Measurements from ENCODE around the gene ZBTB20. TPM values are rescaled to one million over a fixed set of nuclear protein-coding genes. Genes with fewer than 3 reads are reported as not detected.
A peak's percentile ranks its signal among the peaks of the same experiment; 100 is the strongest.

The ZBTB20 gene
- total and polyA plus RNA-seq, 4 donors, result 0.74 to 77.1 (median 27.9) TPM

- Histone ChIP-seq H3K9ac (ENCODE audit: insufficient read depth in 1 of 2, low read length in 2 of 2) (no peak overlapping the region), H3K4me3 (no peak overlapping the region), H3K9me3 (ENCODE audit: control insufficient read depth in 4 of 4, insufficient read depth in 3 of 4, low read length in 3 of 4) (no peaks in the 10 kb centered on the region), H3K27ac (ENCODE audit: low read depth in 1 of 2, low read length in 1 of 2) (peak overlapping the region in 1 of 2 donors; percentile 21), H3K27me3 (ENCODE audit: control insufficient read depth in 3 of 3, insufficient read depth in 3 of 3, low read length in 2 of 3) (no peaks in the 10 kb centered on the region), H3K36me3 (ENCODE audit: control insufficient read depth in 4 of 4, insufficient read depth in 4 of 4, low read length in 4 of 4) (peaks cover 0 to 12% (median 3%) of the 10 kb centered on the region in 4 donors), H3K4me1 (ENCODE audit: control insufficient read depth in 5 of 5, insufficient read depth in 5 of 5, low read length in 5 of 5) (peaks cover 0 to 26% (median 11%) of the 10 kb centered on the region in 5 donors)
- DNase-seq, result no peak
- TF ChIP-seq, protein P1, sequence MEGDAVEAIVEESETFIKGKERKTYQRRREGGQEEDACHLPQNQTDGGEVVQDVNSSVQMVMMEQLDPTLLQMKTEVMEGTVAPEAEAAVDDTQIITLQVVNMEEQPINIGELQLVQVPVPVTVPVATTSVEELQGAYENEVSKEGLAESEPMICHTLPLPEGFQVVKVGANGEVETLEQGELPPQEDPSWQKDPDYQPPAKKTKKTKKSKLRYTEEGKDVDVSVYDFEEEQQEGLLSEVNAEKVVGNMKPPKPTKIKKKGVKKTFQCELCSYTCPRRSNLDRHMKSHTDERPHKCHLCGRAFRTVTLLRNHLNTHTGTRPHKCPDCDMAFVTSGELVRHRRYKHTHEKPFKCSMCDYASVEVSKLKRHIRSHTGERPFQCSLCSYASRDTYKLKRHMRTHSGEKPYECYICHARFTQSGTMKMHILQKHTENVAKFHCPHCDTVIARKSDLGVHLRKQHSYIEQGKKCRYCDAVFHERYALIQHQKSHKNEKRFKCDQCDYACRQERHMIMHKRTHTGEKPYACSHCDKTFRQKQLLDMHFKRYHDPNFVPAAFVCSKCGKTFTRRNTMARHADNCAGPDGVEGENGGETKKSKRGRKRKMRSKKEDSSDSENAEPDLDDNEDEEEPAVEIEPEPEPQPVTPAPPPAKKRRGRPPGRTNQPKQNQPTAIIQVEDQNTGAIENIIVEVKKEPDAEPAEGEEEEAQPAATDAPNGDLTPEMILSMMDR (IDR thresholded peaks at IDR 0.05; ENCODE audit: control extremely low read depth, extremely low read depth), result no peak
- WGBS, 2 donors, result 94 to 95% methylated on average over 8 of the region's 8 CpGs
- ATAC-seq (ENCODE audit: insufficient read depth, low FRiP score), result no peak
These were observed 770.4 kb downstream of the ZBTB20 start for GRCh38 chr3:114376516-114377185.

- Histone ChIP-seq H3K27ac (ENCODE audit: low read depth in 1 of 2, low read length in 1 of 2) (no peak overlapping the region), H3K36me3 (ENCODE audit: control insufficient read depth in 4 of 4, insufficient read depth in 4 of 4, low read length in 4 of 4) (peaks cover 0 to 14% (median 3%) of the 10 kb centered on the region in 4 donors), H3K4me3 (no peak overlapping the region), H3K9me3 (ENCODE audit: control insufficient read depth in 4 of 4, insufficient read depth in 3 of 4, low read length in 3 of 4) (no peaks in the 10 kb centered on the region), H3K4me1 (ENCODE audit: control insufficient read depth in 5 of 5, insufficient read depth in 5 of 5, low read length in 5 of 5) (peaks cover 0 to 26% (median 11%) of the 10 kb centered on the region in 5 donors), H3K9ac (ENCODE audit: insufficient read depth in 1 of 2, low read length in 2 of 2) (no peak overlapping the region), H3K27me3 (ENCODE audit: control insufficient read depth in 3 of 3, insufficient read depth in 3 of 3, low read length in 2 of 3) (no peaks in the 10 kb centered on the region)
- no peak for ATAC-seq (ENCODE audit: insufficient read depth, low FRiP score)
- no peak for DNase-seq
- TF ChIP-seq, protein P1 (IDR thresholded peaks at IDR 0.05; ENCODE audit: control extremely low read depth, extremely low read depth), result no peak
- 83 to 88% methylated on average over 9 of the region's 9 CpGs for WGBS, 2 donors
These were observed 771.3 kb downstream of the ZBTB20 start for GRCh38 chr3:114375608-114376421.

- no peak overlapping the region for H3K27ac ChIP-seq (ENCODE audit: low read depth in 1 of 2, low read length in 1 of 2)
- peaks cover 0 to 19% (median 0%) of the 10 kb centered on the region in 5 donors for H3K4me1 ChIP-seq (ENCODE audit: control insufficient read depth in 5 of 5, insufficient read depth in 5 of 5, low read length in 5 of 5)
- no peaks in the 10 kb centered on the region for H3K27me3 ChIP-seq (ENCODE audit: control insufficient read depth in 3 of 3, insufficient read depth in 3 of 3, low read length in 2 of 3)
- H3K9ac ChIP-seq (ENCODE audit: insufficient read depth in 1 of 2, low read length in 2 of 2), result no peak overlapping the region
- no peaks in the 10 kb centered on the region for H3K9me3 ChIP-seq (ENCODE audit: control insufficient read depth in 4 of 4, insufficient read depth in 3 of 4, low read length in 3 of 4)
- DNase-seq, result no peak
- ATAC-seq (ENCODE audit: insufficient read depth, low FRiP score), result no peak
- peaks cover 0 to 14% (median under 1%) of the 10 kb centered on the region in 4 donors for H3K36me3 ChIP-seq (ENCODE audit: control insufficient read depth in 4 of 4, insufficient read depth in 4 of 4, low read length in 4 of 4)
- no peak overlapping the region for H3K4me3 ChIP-seq
- TF ChIP-seq, protein P1 (IDR thresholded peaks at IDR 0.05; ENCODE audit: control extremely low read depth, extremely low read depth), result no peak
- WGBS, 2 donors, result 82 to 88% methylated on average over 2 of the region's 2 CpGs
These were observed 772.6 kb downstream of the ZBTB20 start for GRCh38 chr3:114374433-114374990.
